Measurements from ENCODE around the gene ZNF385A.
A peak's percentile ranks its signal among the peaks of the same experiment; 100 is the strongest.

ZNF385A gene

GRCh38 chr12:54384591-54385041 lies at the start of gene ZNF385A:
Gene ZNF385A, minus strand, starts transcription at chr12:54384733. Its CDS starts 219 bp downstream, at chr12:54384514.
- peak in 1 of 2 donors; percentile 49 for DNase-seq

- DNase-seq, result no peak
Measured at GRCh38 chr12:54432815-54433164, 48.3 kb upstream of the ZNF385A start.

GRCh38 chr12:54431911-54432814 lies 47.6 kb upstream of the ZNF385A start:
- DNase-seq, result no peak

- no peak for DNase-seq
Measured at GRCh38 chr12:54430471-54431069, 46.0 kb upstream of the ZNF385A start.

GRCh38 chr12:54429014-54429471 lies 44.5 kb upstream of the ZNF385A start:
- no peak for DNase-seq

GRCh38 chr12:54428050-54429013 lies 43.8 kb upstream of the ZNF385A start:
- DNase-seq, result no peak

- DNase-seq, result no peak
Measured at GRCh38 chr12:54427106-54427505, 42.6 kb upstream of the ZNF385A start.

GRCh38 chr12:54426690-54427089 lies 42.2 kb upstream of the ZNF385A start:
- no peak for DNase-seq

GRCh38 chr12:54425702-54426101 lies 41.2 kb upstream of the ZNF385A start:
- no peak for DNase-seq

- no peak for DNase-seq
Measured at GRCh38 chr12:54424224-54424623, 39.7 kb upstream of the ZNF385A start.

- DNase-seq, result no peak
Measured at GRCh38 chr12:54423816-54424150, 39.2 kb upstream of the ZNF385A start.

GRCh38 chr12:54421879-54422250 lies 37.3 kb upstream of the ZNF385A start:
- no peak for DNase-seq

GRCh38 chr12:54421175-54421878 lies 36.8 kb upstream of the ZNF385A start:
- no peak for DNase-seq

- DNase-seq, result no peak
Measured at GRCh38 chr12:54420766-54421144, 36.2 kb upstream of the ZNF385A start.

- DNase-seq, result no peak
Measured at GRCh38 chr12:54419088-54419887, 34.8 kb upstream of the ZNF385A start, which contains the start of gene ITGA5. Gene ITGA5, minus strand, starts transcription at chr12:54419266. Its CDS starts 68 bp downstream, at chr12:54419198.

- no peak for DNase-seq
Measured at GRCh38 chr12:54418441-54419087, 34.0 kb upstream of the ZNF385A start.

- DNase-seq, result no peak
Measured at GRCh38 chr12:54417712-54418440, 33.3 kb upstream of the ZNF385A start.

GRCh38 chr12:54416687-54417603 lies 32.4 kb upstream of the ZNF385A start:
- no peak for DNase-seq

Measured in hippocampal formation (tissue), 2 donors.